Body of pancreas (tissue), 4 donors: ENCODE measurements around the gene SPTBN1. TPM values are rescaled to one million over a fixed set of nuclear protein-coding genes. Genes with fewer than 3 reads are reported as not detected.
A peak's percentile ranks its signal among the peaks of the same experiment; 100 is the strongest.

Source experiments
- ATAC-seq: fragments of 150-250 bp; one replicate; pipeline ENCODE4 v1.9.1; 2016
- DNase-seq, 4 donors: peaks; one replicate each; pipeline ENCODE4 v3.0.0-alpha.2; 2019
- H3K27ac ChIP-seq, 4 donors: fragments of 200-600 bp; sonication (generic); 1 replicate in 3 of 4; 2 replicates in 1 of 4; pipeline versions ENCODE4 v1.5.1 to v1.6.1; 2016 to 2019; ENCODE audit warnings: mild to moderate bottlenecking in 1 of 4, mixed read lengths in 1 of 4, moderate library complexity in 1 of 4
- H3K27me3 ChIP-seq, 2 donors: fragments of 200-600 bp; sonication (generic); one replicate each; pipeline ENCODE4 v1.6.0; 2016; ENCODE audit warnings: mild to moderate bottlenecking in 1 of 2
- H3K36me3 ChIP-seq, 2 donors: fragments of 200-600 bp; sonication (generic); replicated peaks in 1 of 2; 2 replicates each; pipeline ENCODE4 v1.5.1; 2016; ENCODE audit warnings: low read depth in 2 of 2; ENCODE audit not compliant: insufficient read depth in 1 of 2
- H3K4me1 ChIP-seq: fragments of 200-600 bp; sonication (generic); one replicate; pipeline ENCODE4 v1.6.0; 2016
- H3K4me3 ChIP-seq, 2 donors: fragments of 200-600 bp; sonication (generic); 1 replicate in 1 of 2; 2 replicates in 1 of 2; pipeline ENCODE4 v1.5.1; 2016 to 2019
- H3K9me3 ChIP-seq, 3 donors: fragments of 200-600 bp; sonication (generic); 1 replicate in 2 of 3; 2 replicates in 1 of 3; pipeline ENCODE4 v1.5.1; 2016
- POLR2A ChIP-seq, 3 donors: fragments of 450-650 bp; IDR thresholded peaks; one replicate each; pipeline ENCODE4 v1.6.1; 2016; ENCODE audit warnings: antibody characterized with exemption in 3 of 3, mild to moderate bottlenecking in 2 of 3
- WGBS, 2 donors: methylation state at CpG; one replicate each; pipeline ENCODE4 v1.1.5; 2017; 5-methylcytosine and 5-hydroxymethylcytosine counted together
- intact Hi-C: fragments of 100-400 bp; cut with DNase I; formaldehyde crosslinking; loops from one replicate; pipeline ENCODE4 v1.15.1; 2023
- total RNA-seq, 2 donors: library from RNA; depleted of rRNA; stranded (reverse); fragments of >200 nt; gene quantifications; one replicate each; pipeline ENCODE4 v1.1.0, GENCODE V29; 2016
- TF ChIP-seq, protein P1 (sequence below), 7 experiments: fragments of 450-650 bp in 4 of 7; fragments of 200-600 bp in 3 of 7; sonication (generic) in 3 of 7; IDR thresholded peaks; one replicate each; pipeline ENCODE4 v1.5.1; 2016 to 2019; ENCODE audit warnings: antibody characterized with exemption in 7 of 7

Gene SPTBN1
- total RNA-seq, result 100 to 1,000 TPM; 186 to 195 TPM

DNA sequence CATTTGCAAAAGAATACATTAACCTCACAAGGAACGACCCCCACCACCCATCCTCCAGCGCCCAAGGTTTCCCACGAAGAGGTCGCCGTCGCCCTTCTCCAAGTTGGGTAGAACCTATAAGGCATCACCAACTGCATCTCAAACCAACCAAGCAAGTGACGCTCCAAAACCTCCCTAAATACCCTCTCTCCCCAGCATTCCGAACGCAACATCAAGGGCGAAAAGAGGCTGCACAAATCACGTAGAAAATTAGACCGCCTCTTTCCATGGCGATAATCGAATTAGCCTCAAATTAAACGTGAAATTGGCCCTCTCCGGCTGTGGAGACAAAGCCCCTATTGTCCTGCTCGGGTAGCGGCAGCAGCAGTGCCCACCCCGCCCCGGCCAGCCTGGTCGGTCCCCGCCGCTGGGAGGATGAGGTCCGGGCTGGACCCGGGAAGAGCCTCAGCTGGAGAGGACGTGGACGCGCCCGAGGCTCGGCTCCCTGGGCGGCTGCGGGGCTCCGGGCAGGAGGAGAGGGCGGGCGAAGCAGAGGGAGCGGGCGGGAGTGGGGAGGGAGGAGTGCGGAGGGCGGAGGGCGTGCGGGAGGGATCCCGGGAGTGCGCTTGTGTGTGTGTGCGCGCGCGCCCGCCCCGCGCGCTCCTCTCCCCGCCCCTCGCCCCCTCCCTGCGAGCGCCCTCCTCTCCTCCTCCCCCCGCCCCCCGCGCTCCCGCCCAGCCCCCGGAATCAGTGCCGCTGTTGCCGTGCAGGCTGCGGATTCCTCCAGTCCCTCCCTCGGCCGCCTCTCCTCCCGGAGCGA lies at the start of gene SPTBN1:
Gene SPTBN1 (plus strand): TSS at position 765 of the 799 bp plus-strand sequence. CDS start 70,092 bp downstream, outside the sequence.
- intact Hi-C loops, result no loop called here
- Histone ChIP-seq H3K9me3 (no peaks in the 10 kb centered on the region), H3K27me3 (no peaks in the 10 kb centered on the region), H3K4me1 (peaks cover 29% of the 10 kb centered on the region), H3K27ac (peak within 1 kb of the TSS; percentile 79 to 92 (median 87)), H3K36me3 (no peaks in the 10 kb centered on the region), H3K4me3 (peak within 1 kb of the TSS; percentile 57 to 77)
- 1 to 2% methylated on average over 17 to 53 of the region's 67 CpGs for WGBS, 2 donors
- ATAC-seq (peak; percentile 88), DNase-seq (peak; percentile 84 to 91 (median 88))
- TF ChIP-seq POLR2A (IDR thresholded peaks at IDR 0.05), result peak in 2 of 3 donors; percentile 73 to 84
- TF ChIP-seq, protein P1, sequence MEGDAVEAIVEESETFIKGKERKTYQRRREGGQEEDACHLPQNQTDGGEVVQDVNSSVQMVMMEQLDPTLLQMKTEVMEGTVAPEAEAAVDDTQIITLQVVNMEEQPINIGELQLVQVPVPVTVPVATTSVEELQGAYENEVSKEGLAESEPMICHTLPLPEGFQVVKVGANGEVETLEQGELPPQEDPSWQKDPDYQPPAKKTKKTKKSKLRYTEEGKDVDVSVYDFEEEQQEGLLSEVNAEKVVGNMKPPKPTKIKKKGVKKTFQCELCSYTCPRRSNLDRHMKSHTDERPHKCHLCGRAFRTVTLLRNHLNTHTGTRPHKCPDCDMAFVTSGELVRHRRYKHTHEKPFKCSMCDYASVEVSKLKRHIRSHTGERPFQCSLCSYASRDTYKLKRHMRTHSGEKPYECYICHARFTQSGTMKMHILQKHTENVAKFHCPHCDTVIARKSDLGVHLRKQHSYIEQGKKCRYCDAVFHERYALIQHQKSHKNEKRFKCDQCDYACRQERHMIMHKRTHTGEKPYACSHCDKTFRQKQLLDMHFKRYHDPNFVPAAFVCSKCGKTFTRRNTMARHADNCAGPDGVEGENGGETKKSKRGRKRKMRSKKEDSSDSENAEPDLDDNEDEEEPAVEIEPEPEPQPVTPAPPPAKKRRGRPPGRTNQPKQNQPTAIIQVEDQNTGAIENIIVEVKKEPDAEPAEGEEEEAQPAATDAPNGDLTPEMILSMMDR (IDR thresholded peaks at IDR 0.05), result peak in 1 of 7 experiments; percentile 15

DNA sequence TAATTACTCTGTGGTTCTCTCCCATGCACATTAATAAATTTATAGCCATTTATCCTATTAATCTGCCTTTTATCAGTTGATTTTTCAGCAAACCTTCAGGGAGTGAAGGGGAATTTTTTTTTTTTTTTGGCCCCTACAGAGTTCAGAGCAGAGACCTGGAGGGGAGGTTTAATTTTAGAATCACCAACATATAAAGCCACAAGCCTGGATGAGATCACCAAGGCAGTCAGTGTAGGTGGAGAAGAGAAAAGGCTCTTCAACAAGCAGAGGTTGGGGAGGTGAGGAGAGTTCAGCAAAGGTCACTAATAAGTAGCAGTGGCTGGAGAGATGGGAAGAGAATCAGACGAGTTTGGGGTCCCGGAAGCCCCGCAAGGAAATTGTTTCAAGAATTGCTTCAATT lies 48.4 kb upstream of the SPTBN1 start:
- intact Hi-C loops, result no loop called here
- ATAC-seq (no peak), DNase-seq (no peak)
- no peaks in the 10 kb centered on the region for H3K9me3 ChIP-seq
- H3K36me3 ChIP-seq, result no peaks in the 10 kb centered on the region
- H3K27me3 ChIP-seq, result no peaks in the 10 kb centered on the region
- peaks cover 6% of the 10 kb centered on the region for H3K4me1 ChIP-seq
- no peak overlapping the region for H3K4me3 ChIP-seq
- TF ChIP-seq, protein P1 (IDR thresholded peaks at IDR 0.05), result no peak
- TF ChIP-seq POLR2A (IDR thresholded peaks at IDR 0.05), result no peak
- no peak overlapping the region for H3K27ac ChIP-seq
- WGBS, 2 donors, result 81 to 84% methylated on average over 3 of the region's 3 CpGs

DNA sequence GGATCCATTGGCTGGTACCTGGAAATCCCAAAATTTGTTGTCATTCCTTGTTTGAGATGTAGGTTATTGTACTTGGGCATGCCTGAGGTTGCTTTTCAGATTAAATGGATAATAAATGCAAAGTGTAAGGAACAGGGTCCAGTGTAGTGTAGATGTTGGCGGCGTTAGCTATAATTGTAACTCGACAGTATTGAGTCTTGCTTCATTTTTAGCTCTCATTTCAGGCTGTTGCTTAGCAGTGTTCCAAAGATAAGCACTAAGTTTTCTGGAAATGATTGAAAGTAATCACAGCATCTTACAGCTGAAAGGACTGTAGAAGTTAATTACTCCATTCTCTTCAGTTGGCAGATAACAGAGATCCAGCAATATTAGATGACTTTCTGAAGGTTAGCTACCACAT lies 47.8 kb upstream of the SPTBN1 start:
- ATAC-seq (no peak), DNase-seq (no peak)
- Histone ChIP-seq H3K27ac (no peak overlapping the region), H3K9me3 (no peaks in the 10 kb centered on the region), H3K4me3 (no peak overlapping the region), H3K36me3 (no peaks in the 10 kb centered on the region), H3K27me3 (no peaks in the 10 kb centered on the region), H3K4me1 (peaks cover 6% of the 10 kb centered on the region)
- intact Hi-C loops, result no loop called here
- no peak for TF ChIP-seq POLR2A (IDR thresholded peaks at IDR 0.05)
- TF ChIP-seq, protein P1 (IDR thresholded peaks at IDR 0.05), result no peak
- WGBS, 2 donors, result 81 to 88% methylated on average over 3 of the region's 3 CpGs

DNA sequence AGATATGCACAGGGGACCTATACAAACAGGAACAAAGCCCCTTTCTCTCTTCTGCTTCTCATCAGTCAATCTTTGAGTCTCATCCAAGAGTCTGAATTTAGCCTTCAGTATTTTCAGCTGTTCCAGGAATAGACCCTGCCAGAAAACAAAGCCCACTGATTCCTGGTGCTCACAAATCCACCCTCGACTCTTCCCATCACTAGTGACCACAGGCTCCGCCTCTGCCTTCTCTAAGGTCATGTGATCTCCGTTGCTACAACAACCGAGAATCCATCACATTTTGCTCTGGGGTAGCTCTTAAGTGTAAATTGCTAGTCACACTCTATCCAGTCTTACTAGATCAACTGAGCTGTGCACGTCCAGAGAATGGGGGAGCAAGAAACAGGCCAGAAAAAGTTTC lies 46.4 kb upstream of the SPTBN1 start:
- intact Hi-C loops, result no loop called here
- no peaks in the 10 kb centered on the region for H3K9me3 ChIP-seq
- no peak overlapping the region for H3K4me3 ChIP-seq
- no peaks in the 10 kb centered on the region for H3K27me3 ChIP-seq
- H3K4me1 ChIP-seq, result peaks cover 6% of the 10 kb centered on the region
- DNase-seq (no peak), ATAC-seq (no peak)
- WGBS, 2 donors, result 63 to 68% methylated on average over 5 of the region's 5 CpGs
- TF ChIP-seq, protein P1 (IDR thresholded peaks at IDR 0.05), result no peak
- TF ChIP-seq POLR2A (IDR thresholded peaks at IDR 0.05), result no peak
- H3K27ac ChIP-seq, result no peak overlapping the region
- H3K36me3 ChIP-seq, result no peaks in the 10 kb centered on the region
